Epithelial cell of esophagus (primary cell): ENCODE results near the gene DRG1.
A peak's percentile ranks its signal among the peaks of the same experiment; 100 is the strongest.

Experiments used
- DNase-seq: peaks from one replicate; pipeline ENCODE4 v3.0.0; 2010; ENCODE audit warnings: low read depth
- H3K4me3 ChIP-seq: 2 replicates; pipeline ENCODE4 v1.5.1; 2011; ENCODE audit warnings: mild to moderate bottlenecking, low read length, control low read depth
- TF ChIP-seq, protein P1 (sequence below): IDR thresholded peaks from 2 replicates; pipeline ENCODE4 v1.5.1; 2011; ENCODE audit warnings: low read depth, mild to moderate bottlenecking, low read length, control low read depth, inconsistent platforms; ENCODE audit not compliant: insufficient read depth; ENCODE audit errors: missing control alignments

Gene DRG1

DNA sequence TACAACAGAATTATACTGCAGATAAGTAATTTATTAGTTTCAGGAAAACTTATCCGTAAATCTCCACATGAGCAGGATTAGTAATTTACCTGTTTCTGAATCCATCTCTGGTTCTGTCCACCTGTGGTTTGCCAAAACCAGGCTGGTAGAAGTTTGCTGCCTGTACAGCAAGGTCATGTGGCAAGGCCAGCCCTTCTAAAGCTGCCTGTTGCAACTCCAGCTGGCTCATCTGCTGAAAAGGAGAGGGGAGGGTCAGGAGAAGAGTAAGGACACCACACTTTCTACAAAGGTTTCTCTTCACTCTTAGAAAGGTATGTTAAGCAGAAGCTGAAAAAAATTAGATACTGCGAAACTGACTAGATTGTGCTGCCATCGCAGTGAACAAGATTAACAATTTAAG, 47.9 kb downstream of the DRG1 start:
- TF ChIP-seq, protein P1, sequence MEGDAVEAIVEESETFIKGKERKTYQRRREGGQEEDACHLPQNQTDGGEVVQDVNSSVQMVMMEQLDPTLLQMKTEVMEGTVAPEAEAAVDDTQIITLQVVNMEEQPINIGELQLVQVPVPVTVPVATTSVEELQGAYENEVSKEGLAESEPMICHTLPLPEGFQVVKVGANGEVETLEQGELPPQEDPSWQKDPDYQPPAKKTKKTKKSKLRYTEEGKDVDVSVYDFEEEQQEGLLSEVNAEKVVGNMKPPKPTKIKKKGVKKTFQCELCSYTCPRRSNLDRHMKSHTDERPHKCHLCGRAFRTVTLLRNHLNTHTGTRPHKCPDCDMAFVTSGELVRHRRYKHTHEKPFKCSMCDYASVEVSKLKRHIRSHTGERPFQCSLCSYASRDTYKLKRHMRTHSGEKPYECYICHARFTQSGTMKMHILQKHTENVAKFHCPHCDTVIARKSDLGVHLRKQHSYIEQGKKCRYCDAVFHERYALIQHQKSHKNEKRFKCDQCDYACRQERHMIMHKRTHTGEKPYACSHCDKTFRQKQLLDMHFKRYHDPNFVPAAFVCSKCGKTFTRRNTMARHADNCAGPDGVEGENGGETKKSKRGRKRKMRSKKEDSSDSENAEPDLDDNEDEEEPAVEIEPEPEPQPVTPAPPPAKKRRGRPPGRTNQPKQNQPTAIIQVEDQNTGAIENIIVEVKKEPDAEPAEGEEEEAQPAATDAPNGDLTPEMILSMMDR: no peak
- DNase-seq: no peak
- no peak overlapping the region for H3K4me3 ChIP-seq

DNA sequence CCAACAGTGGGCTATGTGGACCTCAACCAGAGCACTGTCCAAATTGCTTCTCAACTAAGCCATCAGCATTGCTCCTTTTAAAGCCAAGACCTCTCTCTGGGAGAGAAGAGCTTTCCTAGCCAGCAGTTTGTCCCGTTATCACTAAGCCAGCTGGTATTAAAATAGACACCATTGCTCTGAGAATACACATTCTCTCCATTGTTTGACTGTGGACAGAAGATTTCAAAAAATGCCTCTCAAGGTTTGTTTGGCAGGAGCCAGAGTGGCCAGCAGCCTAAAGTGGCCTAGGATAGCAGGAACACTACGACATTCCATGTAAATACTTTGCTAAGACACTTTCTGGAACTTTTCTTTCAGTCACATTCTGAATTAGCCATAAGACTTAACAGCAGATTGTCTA, 49.0 kb downstream of the DRG1 start:
- no peak for DNase-seq
- TF ChIP-seq, protein P1: no peak
- H3K4me3 ChIP-seq: no peak overlapping the region

DNA sequence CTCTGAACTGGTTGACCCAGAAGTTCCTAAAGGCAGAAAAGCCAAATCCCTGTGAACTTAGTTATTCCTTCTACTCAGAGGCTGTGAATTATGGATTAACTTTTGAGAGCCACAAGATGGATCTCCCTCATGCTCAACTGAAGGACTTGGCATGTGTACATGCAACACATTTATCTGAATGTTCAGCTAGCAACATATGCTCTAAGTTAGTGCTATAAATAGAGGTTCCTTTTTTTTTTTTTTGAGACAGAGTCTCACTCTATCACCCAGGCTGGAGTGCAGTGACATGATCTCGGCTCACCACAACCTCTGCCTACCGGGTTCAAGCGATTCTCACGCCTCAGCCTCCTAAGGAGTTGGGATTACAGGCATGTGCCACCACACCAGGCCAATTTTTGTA, 50.1 kb downstream of the DRG1 start:
- TF ChIP-seq, protein P1: no peak
- H3K4me3 ChIP-seq: no peak overlapping the region
- DNase-seq: no peak

DNA sequence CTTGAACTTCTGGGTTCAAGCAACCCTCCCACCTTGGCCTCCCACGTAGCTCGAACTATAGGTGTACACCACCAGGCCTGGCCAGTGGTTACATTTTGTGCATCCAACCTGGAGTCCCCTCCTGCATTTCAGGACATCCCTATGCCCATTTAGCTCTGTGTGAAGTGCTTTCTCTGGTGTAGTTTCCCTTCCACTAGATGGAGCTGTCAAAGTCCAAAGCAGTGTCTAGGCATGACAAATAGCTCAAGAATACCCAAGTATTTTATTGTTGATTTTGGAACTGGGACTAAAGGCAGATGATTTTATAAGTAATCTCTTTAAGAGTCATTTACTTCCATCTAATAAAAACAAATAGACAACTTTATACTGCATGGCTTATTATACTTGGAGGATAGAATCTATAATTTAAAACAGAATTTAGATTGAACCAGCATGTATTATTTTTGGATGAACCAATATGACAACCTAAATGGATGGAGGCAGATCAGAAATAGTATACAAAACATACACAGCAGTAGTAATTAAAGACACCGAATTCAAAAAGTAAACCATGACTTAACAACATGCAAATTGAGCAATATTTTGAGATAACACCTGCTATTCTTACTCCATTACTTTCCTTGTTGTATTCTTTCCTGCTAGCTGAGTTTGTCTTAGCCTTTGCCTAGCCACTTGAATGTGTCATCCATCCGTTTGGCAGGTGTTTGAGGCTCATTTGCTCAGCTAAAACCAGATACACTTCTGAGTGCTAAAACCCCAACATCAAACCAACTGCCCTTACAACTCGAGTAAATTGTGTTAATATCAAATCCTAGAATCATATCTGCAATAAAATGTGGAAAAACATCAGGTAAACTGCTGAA, 52.5 kb downstream of the DRG1 start:
- TF ChIP-seq, protein P1: peak; percentile 70
- H3K4me3 ChIP-seq: no peak overlapping the region
- DNase-seq: peak; percentile 60

DNA sequence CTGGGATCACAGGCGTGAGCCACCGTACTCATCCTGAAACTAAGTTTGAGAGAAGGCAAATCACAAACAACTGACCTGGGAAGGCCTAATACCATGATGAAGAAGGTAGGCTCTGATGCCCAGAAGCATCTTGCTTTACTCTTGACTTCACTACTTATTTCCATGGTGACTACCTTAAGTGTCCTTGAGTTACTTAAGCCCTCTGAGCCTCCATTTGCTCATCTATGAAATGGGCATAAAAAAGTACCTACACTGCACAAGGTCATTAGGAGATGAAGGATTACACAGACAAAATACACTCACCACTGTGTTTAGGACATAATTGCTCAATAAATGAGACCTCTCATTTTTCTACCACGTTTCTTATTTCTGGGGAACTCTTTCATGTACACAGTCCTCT, 62.3 kb downstream of the DRG1 start:
- DNase-seq: no peak
- TF ChIP-seq, protein P1: no peak
- H3K4me3 ChIP-seq: no peak overlapping the region

DNA sequence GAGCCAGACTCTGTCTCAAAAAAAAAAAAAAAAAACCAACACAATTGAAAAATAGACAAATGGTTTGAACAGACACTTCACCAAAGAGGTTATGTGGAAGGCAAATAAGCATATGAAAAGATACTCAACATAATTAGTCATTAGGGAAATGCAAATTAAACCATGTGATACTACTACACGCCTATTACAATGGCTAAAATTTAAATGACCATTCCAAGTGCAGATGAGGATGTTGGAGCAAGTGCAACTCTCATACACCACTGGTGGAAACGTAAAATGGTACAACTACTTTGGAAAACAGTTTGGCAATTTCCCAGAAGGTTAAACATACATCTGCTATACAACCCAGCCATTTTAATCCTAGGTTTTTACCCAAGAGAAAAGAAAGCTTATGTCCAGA, 65.9 kb downstream of the DRG1 start:
- DNase-seq: no peak
- H3K4me3 ChIP-seq: no peak overlapping the region
- TF ChIP-seq, protein P1: no peak

DNA sequence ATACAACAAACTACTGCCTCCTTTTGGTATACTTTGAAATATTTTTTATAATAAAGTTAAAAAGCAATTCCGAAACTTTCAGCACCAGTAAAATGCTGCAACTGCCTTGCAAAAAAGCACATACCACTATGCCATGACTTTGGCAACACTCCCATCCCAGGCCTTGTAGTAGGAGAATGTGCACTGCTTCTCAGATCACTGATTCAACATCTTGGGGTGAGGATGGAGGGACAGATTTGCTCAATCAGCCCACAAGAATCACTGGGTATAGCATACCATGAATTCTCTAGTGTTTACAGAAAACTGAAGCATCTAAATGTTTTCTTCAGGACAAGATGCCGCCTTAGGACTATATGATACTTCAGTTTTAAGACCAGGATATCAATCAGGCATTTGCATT, 75.3 kb downstream of the DRG1 start:
- no peak overlapping the region for H3K4me3 ChIP-seq
- no peak for DNase-seq
- TF ChIP-seq, protein P1: no peak
